ENCODE data around the gene LAGE3.

LAGE3 gene

GRCh38 chrX:154477891-154478477 is 1.1 kb downstream of the LAGE3 start:
- H3K4me3 ChIP-seq (ENCODE audit: low read depth, low read length), result peak overlapping the region; percentile 39
- peaks cover 12% of the 10 kb centered on the region for H3K36me3 ChIP-seq
- no peak for DNase-seq
- peak overlapping the region; percentile 44 for H3K27ac ChIP-seq
- TF ChIP-seq CTCF (IDR thresholded peaks at IDR 0.05; ENCODE audit: low read depth, low read length), result no peak
- H3K27me3 ChIP-seq (ENCODE audit: insufficient read depth, low read depth, severe bottlenecking), result peaks cover 7% of the 10 kb centered on the region
- peaks cover 8% of the 10 kb centered on the region for H3K9me3 ChIP-seq (ENCODE audit: severe bottlenecking)

- H3K36me3 ChIP-seq, result peaks cover 13% of the 10 kb centered on the region
- peaks cover 8% of the 10 kb centered on the region for H3K9me3 ChIP-seq (ENCODE audit: severe bottlenecking)
- DNase-seq, result peak; percentile 11
- no peak for TF ChIP-seq CTCF (IDR thresholded peaks at IDR 0.05; ENCODE audit: low read depth, low read length)
- H3K27ac ChIP-seq, result no peak overlapping the region
- H3K27me3 ChIP-seq (ENCODE audit: insufficient read depth, low read depth, severe bottlenecking), result peaks cover 8% of the 10 kb centered on the region
- H3K4me3 ChIP-seq (ENCODE audit: low read depth, low read length), result no peak overlapping the region
Observed at GRCh38 chrX:154476821-154477220, 2.3 kb downstream of the LAGE3 start.

- Histone ChIP-seq H3K27ac (no peak overlapping the region), H3K9me3 (ENCODE audit: severe bottlenecking) (no peaks in the 10 kb centered on the region), H3K36me3 (peaks cover 45% of the 10 kb centered on the region), H3K4me3 (ENCODE audit: low read depth, low read length) (no peak overlapping the region), H3K27me3 (ENCODE audit: insufficient read depth, low read depth, severe bottlenecking) (peaks cover 17% of the 10 kb centered on the region)
- TF ChIP-seq CTCF (IDR thresholded peaks at IDR 0.05; ENCODE audit: low read depth, low read length), result no peak
- DNase-seq, result peak; percentile 7
Observed at GRCh38 chrX:154473683-154474082, 5.4 kb downstream of the LAGE3 start.

- Histone ChIP-seq H3K27me3 (ENCODE audit: insufficient read depth, low read depth, severe bottlenecking) (peaks cover 20% of the 10 kb centered on the region), H3K9me3 (ENCODE audit: severe bottlenecking) (no peaks in the 10 kb centered on the region), H3K4me3 (ENCODE audit: low read depth, low read length) (no peak overlapping the region), H3K27ac (no peak overlapping the region), H3K36me3 (peaks cover 52% of the 10 kb centered on the region)
- TF ChIP-seq CTCF (IDR thresholded peaks at IDR 0.05; ENCODE audit: low read depth, low read length), result no peak
- DNase-seq, result no peak
Observed at GRCh38 chrX:154472685-154473632, 6.1 kb downstream of the LAGE3 start.

GRCh38 chrX:154471839-154472684 is 7.0 kb downstream of the LAGE3 start:
- no peak for TF ChIP-seq CTCF (IDR thresholded peaks at IDR 0.05; ENCODE audit: low read depth, low read length)
- Histone ChIP-seq H3K9me3 (ENCODE audit: severe bottlenecking) (no peaks in the 10 kb centered on the region), H3K36me3 (peaks cover 58% of the 10 kb centered on the region), H3K4me3 (ENCODE audit: low read depth, low read length) (no peak overlapping the region), H3K27me3 (ENCODE audit: insufficient read depth, low read depth, severe bottlenecking) (peaks cover 17% of the 10 kb centered on the region), H3K27ac (no peak overlapping the region)
- peak; percentile 16 for DNase-seq

All from WERI-Rb-1 (cell line).